Hepatocyte (in vitro differentiated cells): ENCODE measurements around the gene OSR1. TPM values are rescaled to one million over a fixed set of nuclear protein-coding genes. Genes with fewer than 3 reads are reported as not detected.

Source experiments
- DNase-seq: peaks from one replicate; pipeline ENCODE4 v3.0.0-alpha.2; 2016; ENCODE audit warnings: low spot score
- H2AFZ ChIP-seq: fragments of 200-600 bp; sonication (generic); 2 replicates; pipeline ENCODE4 v1.6.0; 2016; ENCODE audit warnings: antibody characterized with exemption, mild to moderate bottlenecking
- H3K27ac ChIP-seq: fragments of 200-600 bp; sonication (generic); 2 replicates; pipeline ENCODE4 v1.5.1; 2016; ENCODE audit warnings: mild to moderate bottlenecking
- H3K27me3 ChIP-seq: fragments of 200-600 bp; sonication (generic); 2 replicates; pipeline ENCODE4 v1.6.1; 2016
- H3K36me3 ChIP-seq: fragments of 200-600 bp; sonication (generic); replicated peaks from 2 replicates; pipeline ENCODE4 v1.5.1; 2016; ENCODE audit warnings: low read depth; ENCODE audit not compliant: insufficient read depth
- H3K4me1 ChIP-seq: fragments of 200-600 bp; sonication (generic); 2 replicates; pipeline ENCODE4 v1.5.1; 2016; ENCODE audit warnings: mild to moderate bottlenecking, moderate library complexity; ENCODE audit not compliant: insufficient read depth
- H3K4me2 ChIP-seq: fragments of 200-600 bp; sonication (generic); 2 replicates; pipeline ENCODE4 v1.6.0; 2016
- H3K4me3 ChIP-seq: fragments of 200-600 bp; sonication (generic); 2 replicates; pipeline ENCODE4 v1.5.1; 2016; ENCODE audit warnings: mild to moderate bottlenecking
- H3K79me2 ChIP-seq: fragments of 200-600 bp; sonication (generic); 2 replicates; pipeline ENCODE4 v1.6.0; 2017; ENCODE audit warnings: mild to moderate bottlenecking
- H3K9me2 ChIP-seq: fragments of 200-600 bp; sonication (generic); replicated peaks from 2 replicates; pipeline ENCODE4 v1.6.0; 2017; ENCODE audit warnings: mild to moderate bottlenecking; ENCODE audit not compliant: insufficient read depth
- H3K9me3 ChIP-seq: fragments of 200-600 bp; sonication (generic); 2 replicates; pipeline ENCODE4 v1.5.1; 2016; ENCODE audit warnings: low read depth, mild to moderate bottlenecking
- H4K20me1 ChIP-seq: fragments of 200-600 bp; sonication (generic); 2 replicates; pipeline ENCODE4 v1.6.0; 2016; ENCODE audit warnings: mild to moderate bottlenecking; ENCODE audit not compliant: insufficient read depth, poor library complexity, severe bottlenecking
- EZH2 ChIP-seq: fragments of 200-600 bp; sonication (generic); IDR thresholded peaks from 2 replicates; pipeline ENCODE4 v1.6.1; 2016; ENCODE audit warnings: antibody characterized with exemption, mild to moderate bottlenecking, borderline replicate concordance
- EZH2phosphoT487 ChIP-seq: fragments of 200-600 bp; sonication (generic); IDR thresholded peaks from one replicate; pipeline ENCODE4 v1.6.1; 2018; ENCODE audit warnings: antibody characterized with exemption, mild to moderate bottlenecking, low read depth, moderate library complexity; ENCODE audit not compliant: unreplicated experiment, severe bottlenecking
- WGBS: methylation state at CpG from one replicate; pipeline ENCODE4 v1.1.6; 2016; ENCODE audit warnings: low lambda C conversion rate; ENCODE audit errors: missing lambda C conversion rate; 5-methylcytosine and 5-hydroxymethylcytosine counted together
- polyA plus RNA-seq: library from polyadenylated mRNA; unstranded; fragments of >200 nt; fragmentation: Nextera tagmentation; extraction: Ambion mirVana; gene quantifications from 2 replicates; pipeline ENCODE4 v1.2.1, GENCODE V29; 2016
- total RNA-seq: library from RNA; depleted of rRNA; stranded (reverse); fragments of >200 nt; gene quantifications from 2 replicates; pipeline ENCODE4 v1.2.3, GENCODE V29; 2014
- TF ChIP-seq, protein P1 (sequence below): fragments of 200-600 bp; sonication (generic); IDR thresholded peaks from 2 replicates; pipeline ENCODE4 v1.5.1; 2016; ENCODE audit warnings: antibody characterized with exemption, mild to moderate bottlenecking; ENCODE audit not compliant: poor library complexity

The OSR1 gene
- total and polyA plus RNA-seq, 2 experiments from 2014 or later = 19.8 to 45.7 TPM

DNA sequence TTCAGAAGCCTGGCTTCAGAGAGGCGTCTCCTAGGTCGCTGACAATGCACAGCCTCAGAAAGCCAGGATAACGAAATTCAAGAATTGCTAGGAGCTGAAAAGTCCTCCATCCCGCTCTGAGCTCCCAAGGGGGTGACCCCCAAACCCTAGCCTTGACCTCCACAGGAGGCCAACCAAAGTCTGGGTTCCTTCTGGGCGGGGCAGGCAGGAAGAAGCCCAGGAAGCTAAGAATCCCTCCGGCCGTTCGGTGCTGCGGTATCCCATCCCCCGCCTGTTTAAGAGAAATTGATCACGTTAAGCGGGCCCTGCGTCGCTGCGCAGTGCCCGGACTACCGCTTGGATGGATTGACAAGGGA lies 2.5 kb upstream of the OSR1 start:
- Histone ChIP-seq H3K4me2 (peak overlapping the region; percentile 81), H3K79me2 (peaks cover 23% of the 10 kb centered on the region), H3K4me3 (no peak overlapping the region), H3K9me2 (no peaks in the 10 kb centered on the region), H3K9me3 (no peaks in the 10 kb centered on the region), H3K36me3 (no peaks in the 10 kb centered on the region), H2AFZ (no peak overlapping the region), H3K27ac (no peak overlapping the region), H4K20me1 (peaks cover 4% of the 10 kb centered on the region), H3K4me1 (peaks cover 14% of the 10 kb centered on the region), H3K27me3 (peaks cover 63% of the 10 kb centered on the region)
- 37% methylated on average over 17 of the region's 17 CpGs for WGBS
- TF ChIP-seq EZH2phosphoT487 = no peak
- TF ChIP-seq EZH2 = no peak
- TF ChIP-seq, protein P1, sequence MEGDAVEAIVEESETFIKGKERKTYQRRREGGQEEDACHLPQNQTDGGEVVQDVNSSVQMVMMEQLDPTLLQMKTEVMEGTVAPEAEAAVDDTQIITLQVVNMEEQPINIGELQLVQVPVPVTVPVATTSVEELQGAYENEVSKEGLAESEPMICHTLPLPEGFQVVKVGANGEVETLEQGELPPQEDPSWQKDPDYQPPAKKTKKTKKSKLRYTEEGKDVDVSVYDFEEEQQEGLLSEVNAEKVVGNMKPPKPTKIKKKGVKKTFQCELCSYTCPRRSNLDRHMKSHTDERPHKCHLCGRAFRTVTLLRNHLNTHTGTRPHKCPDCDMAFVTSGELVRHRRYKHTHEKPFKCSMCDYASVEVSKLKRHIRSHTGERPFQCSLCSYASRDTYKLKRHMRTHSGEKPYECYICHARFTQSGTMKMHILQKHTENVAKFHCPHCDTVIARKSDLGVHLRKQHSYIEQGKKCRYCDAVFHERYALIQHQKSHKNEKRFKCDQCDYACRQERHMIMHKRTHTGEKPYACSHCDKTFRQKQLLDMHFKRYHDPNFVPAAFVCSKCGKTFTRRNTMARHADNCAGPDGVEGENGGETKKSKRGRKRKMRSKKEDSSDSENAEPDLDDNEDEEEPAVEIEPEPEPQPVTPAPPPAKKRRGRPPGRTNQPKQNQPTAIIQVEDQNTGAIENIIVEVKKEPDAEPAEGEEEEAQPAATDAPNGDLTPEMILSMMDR = no peak
- no peak for DNase-seq

DNA sequence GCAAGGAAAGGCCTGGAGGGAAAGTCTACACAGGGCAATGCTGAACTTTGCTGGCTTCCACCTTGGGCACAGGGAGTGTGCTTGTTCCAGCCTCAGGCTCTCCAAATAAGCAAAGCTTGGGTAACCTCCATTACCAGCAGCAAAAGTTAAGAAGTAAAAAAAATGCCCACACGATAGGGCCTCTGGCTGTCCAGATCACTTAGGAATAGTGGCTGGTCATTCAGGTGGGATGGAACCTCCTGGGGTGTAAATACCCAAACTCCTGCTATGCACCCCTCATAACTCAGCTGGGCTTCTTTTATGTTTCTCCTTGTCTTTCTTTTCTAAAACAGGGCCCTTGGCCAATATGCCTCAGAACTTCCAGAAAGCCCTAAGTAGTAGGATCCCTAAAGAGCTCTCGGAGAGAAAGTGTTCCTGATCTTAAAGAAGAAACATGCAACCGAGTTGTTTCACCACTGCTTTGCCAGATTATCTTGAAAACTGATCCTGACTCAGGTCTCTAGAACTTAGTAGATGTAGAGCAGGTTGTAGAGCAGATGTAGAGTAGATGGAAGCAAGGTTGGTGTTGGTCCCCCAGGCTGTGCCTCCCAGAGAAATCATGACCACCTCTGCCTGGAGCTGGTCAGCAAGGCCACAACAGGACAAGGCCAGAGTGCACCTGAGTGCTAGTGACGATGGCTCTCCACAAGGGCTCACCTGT lies 2.0 kb upstream of the OSR1 start:
- Histone ChIP-seq H3K79me2 (peaks cover 28% of the 10 kb centered on the region), H3K36me3 (no peaks in the 10 kb centered on the region), H3K9me3 (no peaks in the 10 kb centered on the region), H3K4me2 (no peak overlapping the region), H3K27ac (no peak overlapping the region), H3K4me1 (peaks cover 14% of the 10 kb centered on the region), H3K9me2 (no peaks in the 10 kb centered on the region), H3K4me3 (no peak overlapping the region), H3K27me3 (peaks cover 68% of the 10 kb centered on the region), H4K20me1 (peaks cover 9% of the 10 kb centered on the region), H2AFZ (no peak overlapping the region)
- WGBS = 91% methylated on average over 4 of the region's 4 CpGs
- no peak for DNase-seq
- TF ChIP-seq EZH2phosphoT487 = no peak

DNA sequence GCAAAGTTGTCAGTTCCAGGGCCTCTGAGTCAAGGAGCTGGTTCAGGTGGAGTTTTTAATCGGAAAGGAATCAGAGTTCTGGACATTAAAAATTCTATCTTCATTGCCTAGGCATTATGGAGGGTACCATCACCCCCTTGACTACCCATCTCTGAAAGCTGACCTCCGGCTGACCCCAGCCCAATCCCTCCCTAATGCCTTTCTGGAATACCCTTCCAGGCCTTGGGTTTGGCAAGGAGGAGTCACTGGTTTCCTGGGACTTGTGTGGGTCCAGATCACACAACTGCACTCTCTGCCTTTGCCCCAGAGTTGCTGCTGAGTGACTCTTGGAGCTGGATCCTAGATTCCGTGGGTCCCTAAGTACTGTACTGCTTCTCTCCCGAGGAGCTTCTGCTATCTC lies 1.0 kb upstream of the OSR1 start:
- no peaks in the 10 kb centered on the region for H3K9me2 ChIP-seq
- TF ChIP-seq, protein P1 = no peak
- TF ChIP-seq EZH2 (no peak), EZH2phosphoT487 (no peak)
- no peak for DNase-seq
- H3K27me3 ChIP-seq = peaks cover 71% of the 10 kb centered on the region
- H3K4me2 ChIP-seq = peak overlapping the region; percentile 95
- peaks cover 10% of the 10 kb centered on the region for H4K20me1 ChIP-seq
- H3K27ac ChIP-seq = no peak overlapping the region
- no peak overlapping the region for H2AFZ ChIP-seq
- H3K36me3 ChIP-seq = no peaks in the 10 kb centered on the region
- WGBS = 70% methylated on average over 4 of the region's 4 CpGs
- no peak overlapping the region for H3K4me3 ChIP-seq
- H3K79me2 ChIP-seq = peaks cover 38% of the 10 kb centered on the region
- H3K4me1 ChIP-seq = peaks cover 14% of the 10 kb centered on the region
- no peaks in the 10 kb centered on the region for H3K9me3 ChIP-seq

DNA sequence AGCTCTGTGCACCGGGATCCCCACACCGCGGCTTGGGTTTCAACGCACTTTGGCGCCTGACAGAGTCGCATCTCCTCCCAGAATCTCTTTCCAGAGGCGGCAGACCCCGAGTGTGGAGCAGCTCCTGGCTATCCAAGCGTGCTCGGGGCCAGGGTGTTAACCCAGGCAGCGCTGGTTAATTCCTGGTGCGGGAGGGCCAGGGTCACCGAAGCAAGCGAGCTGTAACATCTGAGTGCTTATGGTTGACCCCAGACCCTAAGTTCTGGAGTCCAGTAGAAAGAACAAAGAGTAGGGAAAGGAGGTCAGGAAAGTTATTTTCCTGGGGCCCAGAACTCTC lies 566 bp upstream of the OSR1 start:
- Histone ChIP-seq H4K20me1 (peaks cover 10% of the 10 kb centered on the region), H3K27me3 (peaks cover 69% of the 10 kb centered on the region), H3K27ac (peak overlapping the region; percentile 30), H3K79me2 (peaks cover 41% of the 10 kb centered on the region), H3K36me3 (no peaks in the 10 kb centered on the region), H3K9me2 (no peaks in the 10 kb centered on the region), H3K9me3 (no peaks in the 10 kb centered on the region), H3K4me2 (peak overlapping the region; percentile 95), H2AFZ (peak overlapping the region; percentile 62), H3K4me3 (peak overlapping the region; percentile 20), H3K4me1 (peaks cover 14% of the 10 kb centered on the region)
- no peak for DNase-seq
- TF ChIP-seq, protein P1 = peak; percentile 1
- TF ChIP-seq EZH2 (no peak), EZH2phosphoT487 (no peak)
- WGBS = 10% methylated on average over 14 of the region's 14 CpGs
